Heart right ventricle (tissue), 16 donors: Measurements from ENCODE around the gene SLC24A5. TPM values are rescaled to one million over a fixed set of nuclear protein-coding genes. Genes with fewer than 3 reads are reported as not detected.

Experiments
- ATAC-seq, 8 donors: fragments of 200-7000 bp; cut with Tn5 transposase; one replicate each; pipeline ENCODE4 v1.9.1; 2020; ENCODE audit warnings: mild to moderate bottlenecking in 8 of 8, moderate library complexity in 8 of 8, moderate number of reproducible peaks in 1 of 8
- DNase-seq, 2 donors: peaks; one replicate each; pipeline ENCODE4 v3.0.0-alpha.2; 2020
- H3K27ac ChIP-seq, 10 donors: fragments of 200-600 bp; sonication (generic) in 2 of 10; one replicate each; pipeline versions ENCODE4 v1.5.0 to v1.8.0; 2020 to 2022; ENCODE audit warnings: mild to moderate bottlenecking in 3 of 10
- H3K27me3 ChIP-seq, 7 donors: fragments of 200-600 bp; one replicate each; pipeline ENCODE4 v1.8.0; 2021 to 2022; ENCODE audit warnings: mild to moderate bottlenecking in 2 of 7
- H3K36me3 ChIP-seq, 9 donors: fragments of 200-600 bp; sonication (generic) in 1 of 9; one replicate each; pipeline versions ENCODE4 v1.5.0 to v1.8.0; 2020 to 2022; ENCODE audit warnings: mild to moderate bottlenecking in 2 of 9
- H3K4me1 ChIP-seq, 9 donors: fragments of 200-600 bp; sonication (generic) in 1 of 9; one replicate each; pipeline versions ENCODE4 v1.5.0 to v1.8.0; 2020 to 2022; ENCODE audit warnings: mild to moderate bottlenecking in 4 of 9
- H3K4me3 ChIP-seq, 10 donors: fragments of 200-600 bp; sonication (generic) in 2 of 10; one replicate each; pipeline versions ENCODE4 v1.5.0 to v1.8.0; 2020 to 2022; ENCODE audit warnings: mild to moderate bottlenecking in 7 of 10, moderate library complexity in 2 of 10
- H3K9me3 ChIP-seq, 11 donors: fragments of 200-600 bp in 10 of 11; sonication (generic) in 2 of 11; one replicate each; pipeline versions ENCODE4 v1.5.0 to v1.8.0; 2013 to 2022; ENCODE audit warnings: mild to moderate bottlenecking in 2 of 11, control low read depth in 1 of 11, moderate library complexity in 1 of 11
- WGBS, 2 donors: extraction: QIAGEN DNeasy Blood & Tissue Kit; methylation state at CpG; one replicate each; pipeline ENCODE4 v1.1.7; 2013; ENCODE audit warnings: inconsistent platforms in 1 of 2; 5-methylcytosine and 5-hydroxymethylcytosine counted together
- intact Hi-C, 10 donors: fragments of 100-400 bp; cut with DNase I; formaldehyde crosslinking; loops; one replicate each; pipeline versions ENCODE4 v1.11.1 to v1.14.2; 2022
- polyA plus RNA-seq, 2 donors: library from polyadenylated mRNA; stranded (reverse); fragments of 200-250 nt; gene quantifications; one replicate each; pipeline ENCODE4 v1.2.3, GENCODE V29; 2013
- total RNA-seq, 10 donors: library from RNA; stranded (reverse); fragmentation: NEBNext Ultra II Directional in 3 of 10; extraction: Animal tissue kit (Norgen Biotek cat#: 25700) in 3 of 10; gene quantifications; one replicate each; pipeline versions ENCODE4 v1.2.1 to v1.2.4, GENCODE V29; 2021 to 2023
- TF ChIP-seq, protein P1 (sequence below), 9 donors: fragments of 200-600 bp; sonication (generic) in 2 of 9; IDR thresholded peaks; one replicate each; pipeline versions ENCODE4 v1.5.0 to v1.8.0; 2021 to 2022; ENCODE audit warnings: antibody characterized with exemption in 9 of 9, mild to moderate bottlenecking in 5 of 9, moderate library complexity in 1 of 9
- donor health status: Arrhythmogenic right ventricular cardiomyopathy.
- donor health status: ischemic (EF 13 %, LVEDD 7.1; RV severe dilation, severe dysfunction).
- donor health status: healthy with polysubstance abuse.
- donor health status: DM: no; HTN: yes; CAD: no.
- donor health status: DM: no; HTN: no; CAD: no.
- donor health status: ischemic (EF 25% LVEDD 6.9; RV normal size, moderate dysfunction).
- donor health status: ischemic (EF 25% LVEDD 5.7; RV mildly dilated, moderate dysfunction).
- donor health status: healthy.
- donor health status: DM: yes; HTN: yes; CAD: no.
- donor health status: Ischemic cardiomyopathy.
- donor health status: ischemic (EF 35%, LVEDD 5.7; RV mildly dilated, moderate dysfunction).
- donor health status: nonischemic (EF 11% LVEDD 7.7; RV severe dilation, severe dysfunction).
- donor health status: DM: yes; HTN: yes; CAD: no.
- donor health status: PGD.
- donor health status: ischemic (EF 29% LVEDD 5.4; RV normal size, mild dysfunction).
- donor health status: nonischemic (EF 23%, LVEDD 6.1; RV moderate dilation, normal function).

SLC24A5 gene
- total and polyA plus RNA-seq, 12 donors, result not detected

DNA sequence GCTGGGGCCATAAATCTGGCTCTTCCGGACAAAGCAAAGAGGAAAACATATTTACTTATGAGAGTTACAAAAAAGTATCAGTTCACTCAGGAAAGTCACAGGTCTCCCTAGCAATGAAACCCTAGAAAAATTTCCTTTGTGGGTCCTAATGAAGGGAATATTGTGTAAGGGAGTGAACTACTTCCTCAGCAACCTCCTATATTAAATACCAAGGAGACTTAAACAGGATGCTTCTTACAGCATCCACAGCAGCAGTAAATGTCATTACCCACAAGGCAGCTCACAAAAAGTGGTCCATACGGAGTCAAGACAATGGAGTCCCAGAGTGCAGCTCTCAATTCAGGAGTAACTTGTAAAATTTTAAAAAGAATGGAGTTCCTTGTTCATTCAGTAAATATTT lies 14.9 kb upstream of the SLC24A5 start:
- DNase-seq (no peak), ATAC-seq (no peak)
- peaks cover 0 to 36% (median 9%) of the 10 kb centered on the region in 7 donors for H3K27me3 ChIP-seq
- H3K4me3 ChIP-seq, result no peak overlapping the region
- TF ChIP-seq, protein P1, sequence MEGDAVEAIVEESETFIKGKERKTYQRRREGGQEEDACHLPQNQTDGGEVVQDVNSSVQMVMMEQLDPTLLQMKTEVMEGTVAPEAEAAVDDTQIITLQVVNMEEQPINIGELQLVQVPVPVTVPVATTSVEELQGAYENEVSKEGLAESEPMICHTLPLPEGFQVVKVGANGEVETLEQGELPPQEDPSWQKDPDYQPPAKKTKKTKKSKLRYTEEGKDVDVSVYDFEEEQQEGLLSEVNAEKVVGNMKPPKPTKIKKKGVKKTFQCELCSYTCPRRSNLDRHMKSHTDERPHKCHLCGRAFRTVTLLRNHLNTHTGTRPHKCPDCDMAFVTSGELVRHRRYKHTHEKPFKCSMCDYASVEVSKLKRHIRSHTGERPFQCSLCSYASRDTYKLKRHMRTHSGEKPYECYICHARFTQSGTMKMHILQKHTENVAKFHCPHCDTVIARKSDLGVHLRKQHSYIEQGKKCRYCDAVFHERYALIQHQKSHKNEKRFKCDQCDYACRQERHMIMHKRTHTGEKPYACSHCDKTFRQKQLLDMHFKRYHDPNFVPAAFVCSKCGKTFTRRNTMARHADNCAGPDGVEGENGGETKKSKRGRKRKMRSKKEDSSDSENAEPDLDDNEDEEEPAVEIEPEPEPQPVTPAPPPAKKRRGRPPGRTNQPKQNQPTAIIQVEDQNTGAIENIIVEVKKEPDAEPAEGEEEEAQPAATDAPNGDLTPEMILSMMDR (IDR thresholded peaks at IDR 0.05), result no peak
- no peak overlapping the region for H3K27ac ChIP-seq
- intact Hi-C loops, result no loop called here
- 58 to 65% methylated on average over 2 of the region's 2 CpGs for WGBS, 2 donors
- no peaks in the 10 kb centered on the region for H3K4me1 ChIP-seq
- H3K9me3 ChIP-seq, result no peaks in the 10 kb centered on the region
- H3K36me3 ChIP-seq, result no peaks in the 10 kb centered on the region

DNA sequence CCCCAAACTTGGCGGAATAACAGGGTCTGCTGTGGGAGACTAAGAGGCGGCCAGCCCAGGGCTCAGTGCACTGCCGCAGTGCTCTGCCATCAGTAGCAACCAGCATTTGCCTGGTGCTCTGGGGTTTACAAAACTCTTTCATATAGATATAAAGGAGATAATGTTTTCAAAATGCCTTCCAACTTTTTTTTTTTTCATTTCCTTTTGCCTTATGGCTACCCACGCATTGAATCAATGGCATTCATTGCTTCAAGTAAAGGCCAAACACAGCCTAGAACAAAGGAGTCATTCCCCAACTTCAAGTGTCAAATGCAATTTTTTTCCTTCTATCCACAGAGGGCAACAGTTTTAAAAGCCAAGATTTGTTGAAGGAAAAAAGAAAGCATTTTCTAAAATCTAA lies 11.6 kb upstream of the SLC24A5 start:
- ATAC-seq (no peak), DNase-seq (no peak)
- H3K27me3 ChIP-seq, result peaks cover 0 to 29% (median 7%) of the 10 kb centered on the region in 7 donors
- H3K9me3 ChIP-seq, result no peaks in the 10 kb centered on the region
- 93% methylated on average over 4 of the region's 4 CpGs for WGBS, 2 donors
- no peak overlapping the region for H3K27ac ChIP-seq
- H3K4me3 ChIP-seq, result no peak overlapping the region
- H3K4me1 ChIP-seq, result no peaks in the 10 kb centered on the region
- no peaks in the 10 kb centered on the region for H3K36me3 ChIP-seq
- TF ChIP-seq, protein P1 (IDR thresholded peaks at IDR 0.05), result no peak
- intact Hi-C loops, result no loop called here

DNA sequence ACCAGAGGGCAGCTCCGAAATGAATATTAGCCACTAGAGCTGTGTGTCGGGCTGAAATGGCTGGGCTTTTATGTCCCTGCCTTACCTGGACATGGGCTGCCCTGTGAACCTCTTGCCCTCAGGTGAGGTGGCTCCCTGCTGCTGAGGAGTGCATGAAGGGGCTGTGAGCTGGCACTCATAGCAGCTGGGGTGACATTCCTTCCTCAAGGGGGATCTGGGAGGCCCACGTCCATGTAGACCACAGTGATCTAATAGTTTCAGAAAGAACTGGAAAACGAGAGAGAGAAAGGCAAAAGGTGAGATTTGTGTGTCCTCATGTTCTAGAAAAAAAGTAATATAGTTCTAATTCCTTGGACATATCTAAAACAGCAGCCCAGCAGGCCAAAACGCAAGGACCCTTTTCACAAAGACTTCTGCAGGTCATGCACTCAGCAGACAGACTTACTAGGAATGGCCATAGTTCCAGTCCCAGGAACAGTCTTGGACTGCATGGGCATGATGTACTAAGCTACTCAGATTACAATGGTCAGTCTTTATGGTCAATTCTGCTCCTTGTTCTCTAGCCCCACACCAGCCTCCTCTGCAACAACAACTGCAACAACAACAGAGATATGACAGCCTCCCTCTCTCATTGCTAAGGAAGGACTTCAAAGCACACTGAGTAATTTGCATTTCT lies 10.8 kb upstream of the SLC24A5 start:
- H3K27me3 ChIP-seq, result peaks cover 0 to 33% (median 7%) of the 10 kb centered on the region in 7 donors
- ATAC-seq (no peak), DNase-seq (no peak)
- no peaks in the 10 kb centered on the region for H3K4me1 ChIP-seq
- WGBS, 2 donors, result 68 to 76% methylated on average over 5 of the region's 5 CpGs
- intact Hi-C loops, result loop anchor here in 6 of 10 donors (5.0 to 10.0 kb wide), 3 partner anchors 142 to 175 kb away; no protein-coding TSS in a partner anchor
- H3K4me3 ChIP-seq, result no peak overlapping the region
- H3K9me3 ChIP-seq, result no peaks in the 10 kb centered on the region
- TF ChIP-seq, protein P1 (IDR thresholded peaks at IDR 0.05), result no peak
- H3K36me3 ChIP-seq, result no peaks in the 10 kb centered on the region
- no peak overlapping the region for H3K27ac ChIP-seq

DNA sequence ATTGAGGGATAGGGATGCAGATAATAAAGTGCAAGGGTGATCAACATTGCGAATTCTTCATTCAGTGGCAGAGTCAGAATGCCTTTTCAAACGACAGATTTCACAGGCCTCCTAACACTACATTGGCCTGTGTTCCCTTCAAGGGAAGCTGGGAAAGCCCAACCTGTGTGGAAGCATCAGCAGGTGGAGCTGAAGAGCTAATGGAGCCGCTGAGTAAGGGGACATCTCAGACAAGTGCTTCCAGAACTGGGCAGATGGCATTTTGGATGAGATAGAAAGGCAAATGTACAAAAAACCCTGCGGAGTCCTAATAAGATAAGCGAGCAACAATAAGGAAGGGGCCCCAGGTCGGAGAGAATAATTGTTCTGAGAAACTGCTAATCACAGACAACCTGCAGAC lies 8.5 kb upstream of the SLC24A5 start:
- intact Hi-C loops, result loop anchor here in 6 of 10 donors (5.0 to 10.0 kb wide), 3 partner anchors 140 to 173 kb away; no protein-coding TSS in a partner anchor
- H3K36me3 ChIP-seq, result no peaks in the 10 kb centered on the region
- DNase-seq (no peak), ATAC-seq (peak in 1 of 8 donors; percentile 65)
- H3K4me3 ChIP-seq, result no peak overlapping the region
- no peak overlapping the region for H3K27ac ChIP-seq
- H3K27me3 ChIP-seq, result peaks cover 0 to 18% (median 4%) of the 10 kb centered on the region in 7 donors
- TF ChIP-seq, protein P1 (IDR thresholded peaks at IDR 0.05), result peak in 7 of 9 donors; percentile 34 to 57 (median 53)
- no peaks in the 10 kb centered on the region for H3K9me3 ChIP-seq
- H3K4me1 ChIP-seq, result no peaks in the 10 kb centered on the region
- WGBS, 2 donors, result 26 to 28% methylated on average over 6 of the region's 6 CpGs
